ENCODE measurements around the gene CMTM7.

CMTM7 gene

DNA sequence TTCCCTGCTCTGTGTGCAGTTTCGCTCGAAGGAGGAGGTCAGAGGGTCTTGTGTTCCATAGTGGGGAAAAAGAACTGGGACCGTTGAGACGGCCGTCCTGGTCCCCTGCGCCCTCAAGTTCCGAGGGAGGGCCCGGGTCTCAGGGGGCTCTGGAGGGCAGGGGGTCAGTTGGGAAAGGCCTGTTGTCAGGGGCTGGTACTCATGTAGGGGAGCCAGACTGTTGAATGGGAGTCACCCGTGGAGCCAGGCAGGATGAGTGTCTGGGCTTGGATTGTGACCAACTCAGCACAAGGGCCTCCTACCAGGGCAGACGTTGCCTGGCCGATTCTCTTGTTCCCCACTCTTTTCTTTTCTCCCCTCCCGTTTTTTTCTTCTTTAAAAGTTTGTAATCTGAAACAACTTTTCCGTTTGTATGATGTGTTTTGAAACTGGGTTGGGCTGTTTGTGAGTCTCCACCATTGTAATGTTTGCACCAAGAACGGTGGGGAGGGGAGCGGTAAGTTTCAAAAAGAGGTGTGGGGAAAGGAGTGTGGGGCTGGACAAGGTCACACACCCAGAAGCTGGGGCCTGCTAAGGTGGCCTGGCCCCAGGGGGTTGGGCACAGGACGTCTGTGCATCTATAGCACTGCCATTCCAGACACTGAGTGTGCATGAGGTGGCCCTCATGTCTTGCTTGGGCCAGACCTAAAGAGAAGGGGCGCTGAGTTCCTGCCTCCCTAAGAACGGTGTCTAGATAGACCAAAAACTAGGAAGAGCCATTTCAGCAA is 1.1 kb downstream of the CMTM7 start:
- peak overlapping the region; percentile 60 for H3K9ac ChIP-seq (ENCODE audit: low read length)
- DNase-seq = peak in 1 of 2 donors; percentile 21
- H3K79me1 ChIP-seq (ENCODE audit: low read length) = peaks cover 9% of the 10 kb centered on the region
- peak overlapping the region; percentile 71 for H3K23ac ChIP-seq (ENCODE audit: low read length)
- peaks cover 12% of the 10 kb centered on the region for H3K79me2 ChIP-seq (ENCODE audit: control insufficient read depth, insufficient read depth, low read length, poor library complexity)
- peak overlapping the region; percentile 82 for H2BK120ac ChIP-seq (ENCODE audit: insufficient read depth, low read length, poor library complexity)
- H3K36me3 ChIP-seq (ENCODE audit: control insufficient read depth in 1 of 2, insufficient read depth in 2 of 2, low read length in 2 of 2) = no peaks in the 10 kb centered on the region
- no peak overlapping the region for H4K91ac ChIP-seq (ENCODE audit: low read depth, low read length)
- peak overlapping the region; percentile 85 for H3K18ac ChIP-seq (ENCODE audit: low read length)
- peak overlapping the region; percentile 46 for H3K4ac ChIP-seq (ENCODE audit: low read depth, low read length)
- no peak overlapping the region for H3K27ac ChIP-seq (ENCODE audit: low read depth, low read length)
- H2BK5ac ChIP-seq (ENCODE audit: low read depth, low read length, poor library complexity) = no peak overlapping the region
- H3K4me2 ChIP-seq (ENCODE audit: low read length) = peak overlapping the region; percentile 99
- peak overlapping the region; percentile 97 for H3K14ac ChIP-seq (ENCODE audit: low read length)
- peaks cover 6 to 7% of the 10 kb centered on the region in 2 experiments for H3K4me1 ChIP-seq (ENCODE audit: control insufficient read depth in 1 of 2, insufficient read depth in 2 of 2, low read length in 2 of 2)
- peak overlapping the region; percentile 50 for H2AK5ac ChIP-seq (ENCODE audit: low read length)
- no peak overlapping the region for H2BK12ac ChIP-seq (ENCODE audit: low read length)
- peak overlapping the region; percentile 90 for H4K8ac ChIP-seq (ENCODE audit: low read depth, low read length)
- H2AFZ ChIP-seq (ENCODE audit: insufficient read depth, low read length, poor library complexity) = peak overlapping the region; percentile 80
- H3K27me3 ChIP-seq (ENCODE audit: insufficient read depth, low read length) = no peaks in the 10 kb centered on the region
- H3K9me3 ChIP-seq (ENCODE audit: insufficient read depth, low read depth, low read length) = no peaks in the 10 kb centered on the region
- no CpG with 5 or more reads among the region's 18 CpGs for WGBS (ENCODE audit: extremely low coverage, insufficient coverage, insufficient read length)
- H4K12ac ChIP-seq (ENCODE audit: low read depth, low read length) = peak overlapping the region; percentile 13
- peak overlapping the region; percentile 88 for H3K4me3 ChIP-seq (ENCODE audit: low read depth, low read length)

DNA sequence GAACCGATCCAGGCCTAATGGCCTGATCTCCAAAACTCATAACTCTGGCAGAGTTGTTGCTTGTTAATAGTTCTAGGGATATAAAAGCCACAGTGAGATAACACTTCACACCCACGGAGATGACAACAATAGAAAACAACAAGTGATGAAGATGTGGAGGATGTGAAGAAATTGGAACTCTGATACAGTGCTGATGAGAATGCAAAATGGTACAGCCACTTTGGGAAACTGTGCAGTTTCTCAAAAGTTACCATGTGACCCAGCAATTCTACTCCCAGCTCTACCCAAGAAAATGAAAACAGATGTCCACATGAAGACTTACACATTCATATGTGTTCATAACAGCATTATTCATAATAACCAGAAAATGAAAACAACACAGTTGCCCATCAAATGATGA is 3.8 kb downstream of the CMTM7 start:
- H4K91ac ChIP-seq (ENCODE audit: low read depth, low read length) = no peak overlapping the region
- H3K23ac ChIP-seq (ENCODE audit: low read length) = no peak overlapping the region
- no peaks in the 10 kb centered on the region for H3K36me3 ChIP-seq (ENCODE audit: control insufficient read depth in 1 of 2, insufficient read depth in 2 of 2, low read length in 2 of 2)
- H3K27ac ChIP-seq (ENCODE audit: low read depth, low read length) = no peak overlapping the region
- H2BK5ac ChIP-seq (ENCODE audit: low read depth, low read length, poor library complexity) = no peak overlapping the region
- no peak overlapping the region for H3K4me3 ChIP-seq (ENCODE audit: low read depth, low read length)
- H3K14ac ChIP-seq (ENCODE audit: low read length) = no peak overlapping the region
- H4K12ac ChIP-seq (ENCODE audit: low read depth, low read length) = no peak overlapping the region
- H3K9me3 ChIP-seq (ENCODE audit: insufficient read depth, low read depth, low read length) = no peaks in the 10 kb centered on the region
- no peak overlapping the region for H3K9ac ChIP-seq (ENCODE audit: low read length)
- H3K27me3 ChIP-seq (ENCODE audit: insufficient read depth, low read length) = no peaks in the 10 kb centered on the region
- H3K79me2 ChIP-seq (ENCODE audit: control insufficient read depth, insufficient read depth, low read length, poor library complexity) = peaks cover 12% of the 10 kb centered on the region
- no peak overlapping the region for H3K18ac ChIP-seq (ENCODE audit: low read length)
- no peak overlapping the region for H2BK120ac ChIP-seq (ENCODE audit: insufficient read depth, low read length, poor library complexity)
- H3K4me2 ChIP-seq (ENCODE audit: low read length) = no peak overlapping the region
- H4K8ac ChIP-seq (ENCODE audit: low read depth, low read length) = no peak overlapping the region
- peaks cover 6 to 7% of the 10 kb centered on the region in 2 experiments for H3K4me1 ChIP-seq (ENCODE audit: control insufficient read depth in 1 of 2, insufficient read depth in 2 of 2, low read length in 2 of 2)
- no peak overlapping the region for H2AK5ac ChIP-seq (ENCODE audit: low read length)
- H2AFZ ChIP-seq (ENCODE audit: insufficient read depth, low read length, poor library complexity) = no peak overlapping the region
- no peak overlapping the region for H2BK12ac ChIP-seq (ENCODE audit: low read length)
- H3K4ac ChIP-seq (ENCODE audit: low read depth, low read length) = no peak overlapping the region
- H3K79me1 ChIP-seq (ENCODE audit: low read length) = peaks cover 9% of the 10 kb centered on the region
- WGBS (ENCODE audit: extremely low coverage, insufficient coverage, insufficient read length) = no CpG with 5 or more reads among the region's 2 CpGs
- no peak for DNase-seq

DNA sequence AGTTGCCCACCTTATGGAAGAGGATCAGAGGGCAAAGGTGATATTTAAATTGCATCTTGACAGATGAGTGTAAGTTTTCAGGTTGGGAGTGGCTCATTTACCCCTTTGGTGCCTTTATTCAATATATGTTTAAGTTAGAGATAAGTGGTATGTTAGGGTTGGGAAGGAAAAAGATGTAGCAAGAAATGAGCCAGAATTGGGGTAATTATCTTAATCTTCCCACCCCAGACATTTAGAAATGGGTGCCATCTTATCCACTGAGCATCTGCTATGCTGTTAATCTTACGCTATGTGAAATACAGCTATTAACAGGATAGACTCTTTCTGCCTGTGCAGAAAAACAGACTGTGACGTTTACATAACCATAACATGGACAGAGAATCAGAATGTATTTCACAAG is 6.3 kb downstream of the CMTM7 start:
- no peak for DNase-seq
- no peaks in the 10 kb centered on the region for H3K27me3 ChIP-seq (ENCODE audit: insufficient read depth, low read length)
- H4K91ac ChIP-seq (ENCODE audit: low read depth, low read length) = no peak overlapping the region
- peaks cover 4 to 5% of the 10 kb centered on the region in 2 experiments for H3K4me1 ChIP-seq (ENCODE audit: control insufficient read depth in 1 of 2, insufficient read depth in 2 of 2, low read length in 2 of 2)
- H3K4ac ChIP-seq (ENCODE audit: low read depth, low read length) = no peak overlapping the region
- H3K36me3 ChIP-seq (ENCODE audit: control insufficient read depth in 1 of 2, insufficient read depth in 2 of 2, low read length in 2 of 2) = no peaks in the 10 kb centered on the region
- no peak overlapping the region for H2AFZ ChIP-seq (ENCODE audit: insufficient read depth, low read length, poor library complexity)
- no peak overlapping the region for H4K8ac ChIP-seq (ENCODE audit: low read depth, low read length)
- no peak overlapping the region for H3K18ac ChIP-seq (ENCODE audit: low read length)
- H3K9ac ChIP-seq (ENCODE audit: low read length) = no peak overlapping the region
- H3K23ac ChIP-seq (ENCODE audit: low read length) = no peak overlapping the region
- peaks cover 10% of the 10 kb centered on the region for H3K79me1 ChIP-seq (ENCODE audit: low read length)
- WGBS (ENCODE audit: extremely low coverage, insufficient coverage, insufficient read length) = no CpG with 5 or more reads among the region's 2 CpGs
- H3K4me3 ChIP-seq (ENCODE audit: low read depth, low read length) = no peak overlapping the region
- H4K12ac ChIP-seq (ENCODE audit: low read depth, low read length) = no peak overlapping the region
- H3K14ac ChIP-seq (ENCODE audit: low read length) = no peak overlapping the region
- H2BK5ac ChIP-seq (ENCODE audit: low read depth, low read length, poor library complexity) = no peak overlapping the region
- H2AK5ac ChIP-seq (ENCODE audit: low read length) = no peak overlapping the region
- no peak overlapping the region for H3K27ac ChIP-seq (ENCODE audit: low read depth, low read length)
- no peak overlapping the region for H2BK12ac ChIP-seq (ENCODE audit: low read length)
- H2BK120ac ChIP-seq (ENCODE audit: insufficient read depth, low read length, poor library complexity) = no peak overlapping the region
- H3K79me2 ChIP-seq (ENCODE audit: control insufficient read depth, insufficient read depth, low read length, poor library complexity) = peaks cover 4% of the 10 kb centered on the region
- no peaks in the 10 kb centered on the region for H3K9me3 ChIP-seq (ENCODE audit: insufficient read depth, low read depth, low read length)
- H3K4me2 ChIP-seq (ENCODE audit: low read length) = no peak overlapping the region

DNA sequence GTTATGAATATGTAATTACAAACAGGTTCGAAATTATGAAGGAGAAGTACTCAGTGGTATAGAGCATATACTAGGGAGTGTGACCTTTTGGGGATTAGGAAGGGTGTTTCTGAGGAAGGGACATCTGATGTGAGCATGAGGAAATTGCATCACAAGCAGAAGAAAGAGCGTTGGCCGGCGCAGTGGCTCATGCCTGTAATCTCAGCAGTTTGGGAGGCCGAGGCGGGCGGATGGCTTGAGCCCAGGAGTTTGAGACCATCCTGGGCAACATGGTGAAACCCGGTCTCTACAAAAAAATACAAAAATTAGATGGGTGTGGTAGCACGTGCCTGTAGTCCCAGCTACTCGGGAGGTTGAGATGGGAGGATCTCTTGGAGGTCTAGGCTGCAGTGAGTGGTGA is 6.9 kb downstream of the CMTM7 start:
- no peak overlapping the region for H3K4ac ChIP-seq (ENCODE audit: low read depth, low read length)
- no peak overlapping the region for H2BK120ac ChIP-seq (ENCODE audit: insufficient read depth, low read length, poor library complexity)
- peaks cover 4% of the 10 kb centered on the region for H3K79me2 ChIP-seq (ENCODE audit: control insufficient read depth, insufficient read depth, low read length, poor library complexity)
- no CpG with 5 or more reads among the region's 10 CpGs for WGBS (ENCODE audit: extremely low coverage, insufficient coverage, insufficient read length)
- DNase-seq = no peak
- H2AK5ac ChIP-seq (ENCODE audit: low read length) = no peak overlapping the region
- H3K36me3 ChIP-seq (ENCODE audit: control insufficient read depth in 1 of 2, insufficient read depth in 2 of 2, low read length in 2 of 2) = no peaks in the 10 kb centered on the region
- no peak overlapping the region for H2BK5ac ChIP-seq (ENCODE audit: low read depth, low read length, poor library complexity)
- no peaks in the 10 kb centered on the region for H3K9me3 ChIP-seq (ENCODE audit: insufficient read depth, low read depth, low read length)
- H3K4me3 ChIP-seq (ENCODE audit: low read depth, low read length) = no peak overlapping the region
- no peak overlapping the region for H4K12ac ChIP-seq (ENCODE audit: low read depth, low read length)
- H3K27me3 ChIP-seq (ENCODE audit: insufficient read depth, low read length) = no peaks in the 10 kb centered on the region
- no peak overlapping the region for H3K23ac ChIP-seq (ENCODE audit: low read length)
- no peak overlapping the region for H2BK12ac ChIP-seq (ENCODE audit: low read length)
- H2AFZ ChIP-seq (ENCODE audit: insufficient read depth, low read length, poor library complexity) = no peak overlapping the region
- no peak overlapping the region for H3K9ac ChIP-seq (ENCODE audit: low read length)
- H4K91ac ChIP-seq (ENCODE audit: low read depth, low read length) = no peak overlapping the region
- peaks cover 10% of the 10 kb centered on the region for H3K79me1 ChIP-seq (ENCODE audit: low read length)
- no peak overlapping the region for H3K18ac ChIP-seq (ENCODE audit: low read length)
- no peak overlapping the region for H3K27ac ChIP-seq (ENCODE audit: low read depth, low read length)
- no peak overlapping the region for H4K8ac ChIP-seq (ENCODE audit: low read depth, low read length)
- no peak overlapping the region for H3K14ac ChIP-seq (ENCODE audit: low read length)
- H3K4me1 ChIP-seq (ENCODE audit: control insufficient read depth in 1 of 2, insufficient read depth in 2 of 2, low read length in 2 of 2) = peaks cover 2 to 3% of the 10 kb centered on the region in 2 experiments
- no peak overlapping the region for H3K4me2 ChIP-seq (ENCODE audit: low read length)

Measured in trophoblast cell (in vitro differentiated cells and primary cell).